Prostate gland (tissue), 2 donors: ENCODE measurements around the gene LOXL4. TPM values are rescaled to one million over a fixed set of nuclear protein-coding genes. Genes with fewer than 3 reads are reported as not detected.

Experiments
- DNase-seq: peaks from one replicate; pipeline ENCODE4 v3.0.0-alpha.2; 2019; ENCODE audit warnings: low spot score
- H3K27ac ChIP-seq, 2 donors: fragments of 200-600 bp; sonication (generic); 2 replicates each; pipeline ENCODE4 v1.5.1; 2017 to 2019
- H3K27me3 ChIP-seq: fragments of 200-600 bp; sonication (generic); replicated peaks from 2 replicates; pipeline ENCODE4 v1.5.1; 2019; ENCODE audit not compliant: insufficient read depth
- H3K36me3 ChIP-seq, 2 donors: fragments of 200-600 bp; sonication (generic); 1 replicate in 1 of 2; 2 replicates in 1 of 2; pipeline versions ENCODE4 v1.5.1 to v1.8.1; 2017 to 2019
- H3K4me1 ChIP-seq: fragments of 200-600 bp; sonication (generic); replicated peaks from 2 replicates; pipeline ENCODE4 v1.5.1; 2019
- H3K4me3 ChIP-seq, 2 donors: fragments of 200-600 bp; sonication (generic); 2 replicates each; pipeline ENCODE4 v1.5.1; 2017 to 2019
- H3K9me3 ChIP-seq: fragments of 200-600 bp; sonication (generic); 2 replicates; pipeline ENCODE4 v1.5.1; 2017
- POLR2A ChIP-seq: fragments of 450-650 bp; IDR thresholded peaks from one replicate; pipeline ENCODE4 v1.6.1; 2016; ENCODE audit warnings: antibody characterized with exemption, mild to moderate bottlenecking
- POLR2AphosphoS5 ChIP-seq: sonication (generic); formaldehyde crosslinking; IDR thresholded peaks from one replicate; pipeline ENCODE4 v1.6.1; 2017; ENCODE audit warnings: antibody characterized with exemption
- WGBS: methylation state at CpG from one replicate; pipeline ENCODE4 v1.1.5; 2018; 5-methylcytosine and 5-hydroxymethylcytosine counted together
- intact Hi-C: fragments of 100-400 bp; cut with DNase I; formaldehyde crosslinking; loops from one replicate; pipeline ENCODE4 v1.14.2; 2022
- total RNA-seq, 2 donors: library from RNA; depleted of rRNA; stranded (reverse); fragments of >200 nt; gene quantifications; one replicate each; pipeline ENCODE4 v1.1.0, GENCODE V29; 2016
- TF ChIP-seq, protein P1 (sequence below), 4 experiments: fragments of 200-600 bp in 2 of 4; fragments of 450-650 bp in 2 of 4; sonication (generic) in 2 of 4; IDR thresholded peaks; 1 replicate in 3 of 4; 2 replicates in 1 of 4; pipeline ENCODE4 v1.5.1; 2016 to 2019; ENCODE audit warnings: antibody characterized with exemption in 4 of 4, mild to moderate bottlenecking in 2 of 4, moderate library complexity in 2 of 4

Gene LOXL4
- total RNA-seq, 2 donors from 2014 or later = 7.4 to 26.8 TPM

DNA sequence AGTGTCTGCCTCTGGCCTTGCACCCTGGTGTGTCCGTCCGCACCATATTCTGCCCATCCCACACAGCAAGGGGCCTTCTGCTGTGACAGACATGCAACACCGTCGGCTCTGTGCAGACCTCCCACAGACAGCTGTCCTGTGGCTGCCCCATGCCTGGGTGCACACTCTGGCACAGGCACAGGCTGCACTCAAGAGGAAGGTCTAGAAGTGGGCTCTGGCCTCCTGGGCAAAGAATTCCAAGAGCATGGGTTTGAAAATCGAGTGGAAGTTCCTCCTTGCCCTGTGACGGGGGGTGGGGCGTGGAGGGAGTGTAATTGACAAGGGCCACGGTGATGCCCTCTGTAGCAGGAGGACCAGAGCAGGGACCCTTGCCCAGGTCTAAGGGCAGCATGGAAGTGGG is 4.3 kb upstream of the LOXL4 start:
- Histone ChIP-seq H3K9me3 (no peaks in the 10 kb centered on the region), H3K4me1 (peaks cover 5% of the 10 kb centered on the region), H3K27me3 (no peaks in the 10 kb centered on the region), H3K36me3 (no peaks in the 10 kb centered on the region), H3K4me3 (no peak overlapping the region), H3K27ac (no peak overlapping the region)
- WGBS = 90% methylated on average over 8 of the region's 8 CpGs
- DNase-seq = no peak
- intact Hi-C loops = no loop called here
- TF ChIP-seq, protein P1, sequence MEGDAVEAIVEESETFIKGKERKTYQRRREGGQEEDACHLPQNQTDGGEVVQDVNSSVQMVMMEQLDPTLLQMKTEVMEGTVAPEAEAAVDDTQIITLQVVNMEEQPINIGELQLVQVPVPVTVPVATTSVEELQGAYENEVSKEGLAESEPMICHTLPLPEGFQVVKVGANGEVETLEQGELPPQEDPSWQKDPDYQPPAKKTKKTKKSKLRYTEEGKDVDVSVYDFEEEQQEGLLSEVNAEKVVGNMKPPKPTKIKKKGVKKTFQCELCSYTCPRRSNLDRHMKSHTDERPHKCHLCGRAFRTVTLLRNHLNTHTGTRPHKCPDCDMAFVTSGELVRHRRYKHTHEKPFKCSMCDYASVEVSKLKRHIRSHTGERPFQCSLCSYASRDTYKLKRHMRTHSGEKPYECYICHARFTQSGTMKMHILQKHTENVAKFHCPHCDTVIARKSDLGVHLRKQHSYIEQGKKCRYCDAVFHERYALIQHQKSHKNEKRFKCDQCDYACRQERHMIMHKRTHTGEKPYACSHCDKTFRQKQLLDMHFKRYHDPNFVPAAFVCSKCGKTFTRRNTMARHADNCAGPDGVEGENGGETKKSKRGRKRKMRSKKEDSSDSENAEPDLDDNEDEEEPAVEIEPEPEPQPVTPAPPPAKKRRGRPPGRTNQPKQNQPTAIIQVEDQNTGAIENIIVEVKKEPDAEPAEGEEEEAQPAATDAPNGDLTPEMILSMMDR (IDR thresholded peaks at IDR 0.05) = no peak
- TF ChIP-seq POLR2A = no peak
- TF ChIP-seq POLR2AphosphoS5 = no peak

DNA sequence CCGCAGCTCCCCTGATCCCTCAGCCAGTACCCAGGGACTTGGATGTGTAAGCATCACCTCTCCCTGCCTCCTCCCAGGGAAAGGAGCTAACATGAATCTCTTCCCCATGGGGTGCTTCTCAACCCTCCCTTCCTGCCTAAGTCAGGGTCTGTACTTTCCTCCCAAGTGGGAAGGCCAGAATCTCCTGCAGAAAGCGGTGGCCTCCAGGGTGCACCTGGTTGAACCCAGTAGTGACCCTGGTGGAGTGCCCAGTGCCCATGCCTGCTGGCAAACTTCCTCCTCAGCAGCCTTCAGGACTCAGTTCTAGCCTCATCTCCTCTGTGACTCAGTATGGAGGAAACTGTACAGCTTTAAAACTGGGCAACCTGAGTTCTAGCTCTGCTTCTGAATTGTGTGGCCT is 2.8 kb upstream of the LOXL4 start:
- intact Hi-C loops = no loop called here
- Histone ChIP-seq H3K4me1 (peaks cover 5% of the 10 kb centered on the region), H3K4me3 (no peak overlapping the region), H3K27ac (no peak overlapping the region), H3K27me3 (no peaks in the 10 kb centered on the region), H3K36me3 (no peaks in the 10 kb centered on the region), H3K9me3 (no peaks in the 10 kb centered on the region)
- WGBS = 57% methylated on average over 2 of the region's 2 CpGs
- TF ChIP-seq POLR2A = no peak
- TF ChIP-seq POLR2AphosphoS5 = no peak
- TF ChIP-seq, protein P1 (IDR thresholded peaks at IDR 0.05) = no peak
- no peak for DNase-seq

DNA sequence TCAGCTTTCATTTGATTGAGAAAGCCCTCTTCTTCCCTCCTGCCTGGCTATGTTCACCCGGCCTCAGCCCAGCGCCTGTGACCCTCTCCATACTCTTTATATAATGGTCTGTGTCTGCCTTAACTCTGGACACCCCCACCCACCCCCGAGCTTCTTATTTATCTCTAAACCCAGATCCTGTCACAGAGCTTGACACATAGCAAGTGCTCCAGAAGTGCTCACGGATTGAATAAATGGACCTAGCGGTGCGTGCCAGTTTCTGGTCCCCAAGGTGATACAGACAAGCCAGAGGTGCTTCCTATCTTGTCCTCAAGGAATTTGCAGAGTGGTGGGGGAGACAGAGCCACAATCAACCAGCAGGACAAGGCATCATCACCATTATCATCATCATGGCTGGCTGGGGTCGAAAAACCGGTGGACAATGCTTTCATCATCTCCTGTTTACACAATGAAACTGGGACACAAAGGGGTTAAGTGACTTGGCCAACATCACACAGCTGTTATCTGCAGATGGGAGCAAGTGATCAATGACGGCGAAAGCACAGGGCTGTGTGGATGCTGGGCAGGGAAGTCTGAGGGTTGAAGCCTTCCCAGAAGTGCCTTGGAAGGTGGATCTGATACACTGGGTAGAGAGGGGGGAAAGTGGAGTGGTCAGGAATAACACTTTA is 2.2 kb upstream of the LOXL4 start:
- intact Hi-C loops = no loop called here
- TF ChIP-seq POLR2AphosphoS5 (no peak), POLR2A (no peak)
- TF ChIP-seq, protein P1 (IDR thresholded peaks at IDR 0.05) = no peak
- Histone ChIP-seq H3K4me1 (peaks cover 5% of the 10 kb centered on the region), H3K27me3 (no peaks in the 10 kb centered on the region), H3K9me3 (no peaks in the 10 kb centered on the region), H3K36me3 (no peaks in the 10 kb centered on the region), H3K27ac (no peak overlapping the region), H3K4me3 (no peak overlapping the region)
- no peak for DNase-seq
- WGBS = 60% methylated on average over 10 of the region's 10 CpGs

- peaks cover 5% of the 10 kb centered on the region for H3K4me1 ChIP-seq
- H3K9me3 ChIP-seq = no peaks in the 10 kb centered on the region
- H3K27ac ChIP-seq = peak overlapping the region; percentile 76 to 82
- H3K27me3 ChIP-seq = no peaks in the 10 kb centered on the region
- TF ChIP-seq POLR2AphosphoS5 (peak; percentile 71), POLR2A (no peak)
- intact Hi-C loops = loop anchor here (2.0 kb wide), 1 partner anchor 39 kb away; no protein-coding TSS in a partner anchor
- DNase-seq = peak; percentile 48
- no peak overlapping the region for H3K4me3 ChIP-seq
- 30% methylated on average over 6 of the region's 8 CpGs for WGBS
- H3K36me3 ChIP-seq = no peaks in the 10 kb centered on the region
Observed at GRCh38 chr10:98269435-98269912, 1.5 kb upstream of the LOXL4 start.

- H3K9me3 ChIP-seq = no peaks in the 10 kb centered on the region
- intact Hi-C loops = loop anchor here (2.0 kb wide), 1 partner anchor 40 kb away; no protein-coding TSS in a partner anchor
- peak overlapping the region; percentile 43 to 47 for H3K4me3 ChIP-seq
- peaks cover 5% of the 10 kb centered on the region for H3K4me1 ChIP-seq
- 10% methylated on average over 17 of the region's 17 CpGs for WGBS
- H3K27me3 ChIP-seq = no peaks in the 10 kb centered on the region
- no peak for TF ChIP-seq POLR2A
- TF ChIP-seq, protein P1 (IDR thresholded peaks at IDR 0.05) = no peak
- no peak for TF ChIP-seq POLR2AphosphoS5
- DNase-seq = no peak
- peak overlapping the region; percentile 76 to 82 for H3K27ac ChIP-seq
- H3K36me3 ChIP-seq = no peaks in the 10 kb centered on the region
Observed at GRCh38 chr10:98268694-98269431, 869 bp upstream of the LOXL4 start.
